SU-DHL-6 (cell line): ENCODE data around the gene GHR.

ENCODE experiments used
- H2AFZ ChIP-seq: fragments of 200-600 bp; sonication (generic); 2 replicates; pipeline ENCODE4 v1.6.1; 2014; ENCODE audit warnings: low read depth, mild to moderate bottlenecking, moderate library complexity, mixed read lengths, antibody characterized with exemption, low read length; ENCODE audit not compliant: severe bottlenecking
- H3F3A ChIP-seq: fragments of 200-600 bp; shearing (Covaris generic); 2 replicates; pipeline ENCODE4 v1.6.0; 2016; ENCODE audit warnings: antibody characterized with exemption, mild to moderate bottlenecking; ENCODE audit not compliant: insufficient read depth
- H3K27ac ChIP-seq: fragments of 200-600 bp; sonication (generic); 2 replicates; pipeline ENCODE4 v1.5.1; 2016; ENCODE audit warnings: low read depth, mild to moderate bottlenecking, low read length, moderate library complexity, mixed read lengths
- H3K27me3 ChIP-seq: fragments of 200-600 bp; sonication (generic), shearing (Covaris generic); 2 replicates; pipeline ENCODE4 v1.6.0; 2014; ENCODE audit warnings: mild to moderate bottlenecking, low read length
- H3K36me3 ChIP-seq: fragments of 200-600 bp; sonication (generic); 2 replicates; pipeline ENCODE4 v1.6.1; 2014; ENCODE audit warnings: mild to moderate bottlenecking, low read length, mixed read lengths
- H3K4me2 ChIP-seq: fragments of 300-600, 200-600 bp; shearing (Covaris generic), sonication (generic); 2 replicates; pipeline ENCODE4 v1.6.0; 2014; ENCODE audit warnings: low read length, low read depth, mild to moderate bottlenecking; ENCODE audit not compliant: poor library complexity, severe bottlenecking
- H3K4me3 ChIP-seq: fragments of 200-600 bp; sonication (generic); 2 replicates; pipeline ENCODE4 v1.5.1; 2014; ENCODE audit warnings: antibody characterized with exemption, low read length, mild to moderate bottlenecking, mixed read lengths; ENCODE audit not compliant: insufficient read depth, poor library complexity, severe bottlenecking
- H3K79me2 ChIP-seq: fragments of 200-600 bp; sonication (generic); 2 replicates; pipeline ENCODE4 v1.6.1; 2014; ENCODE audit warnings: mild to moderate bottlenecking, low read length, moderate library complexity; ENCODE audit not compliant: insufficient read depth
- H3K9ac ChIP-seq: fragments of 200-600 bp; sonication (generic); 2 replicates; pipeline ENCODE4 v1.7.0; 2014; ENCODE audit warnings: mild to moderate bottlenecking, low read length
- H3K9me2 ChIP-seq: fragments of 200-600 bp; sonication (generic); replicated peaks from 2 replicates; pipeline ENCODE4 v1.6.1; 2014; ENCODE audit warnings: low read length; ENCODE audit not compliant: insufficient read depth
- H3K9me3 ChIP-seq: fragments of 200-600 bp; sonication (generic); 2 replicates; pipeline ENCODE4 v1.6.1; 2014; ENCODE audit warnings: low read length, mixed read lengths; ENCODE audit not compliant: insufficient read depth
- H4K20me1 ChIP-seq: fragments of 200-600 bp; sonication (generic); 2 replicates; pipeline ENCODE4 v1.6.1; 2014; ENCODE audit warnings: low read depth, mild to moderate bottlenecking, antibody characterized with exemption, low read length, moderate library complexity, mixed read lengths
- EZH2phosphoT487 ChIP-seq: fragments of 200-600 bp; sonication (generic), shearing (Covaris generic); conservative IDR thresholded peaks from 2 replicates; pipeline ENCODE4 v1.6.1; 2018; ENCODE audit warnings: mild to moderate bottlenecking, antibody characterized with exemption, low read length, moderate library complexity, mixed read lengths
- TF ChIP-seq, protein P1 (sequence below): fragments of 200-600 bp; sonication (generic); IDR thresholded peaks from one replicate; pipeline ENCODE4 v1.5.1; 2017; ENCODE audit warnings: antibody characterized with exemption, mild to moderate bottlenecking, low read length, moderate library complexity; ENCODE audit not compliant: insufficient read depth, poor library complexity, severe bottlenecking

The GHR gene

DNA sequence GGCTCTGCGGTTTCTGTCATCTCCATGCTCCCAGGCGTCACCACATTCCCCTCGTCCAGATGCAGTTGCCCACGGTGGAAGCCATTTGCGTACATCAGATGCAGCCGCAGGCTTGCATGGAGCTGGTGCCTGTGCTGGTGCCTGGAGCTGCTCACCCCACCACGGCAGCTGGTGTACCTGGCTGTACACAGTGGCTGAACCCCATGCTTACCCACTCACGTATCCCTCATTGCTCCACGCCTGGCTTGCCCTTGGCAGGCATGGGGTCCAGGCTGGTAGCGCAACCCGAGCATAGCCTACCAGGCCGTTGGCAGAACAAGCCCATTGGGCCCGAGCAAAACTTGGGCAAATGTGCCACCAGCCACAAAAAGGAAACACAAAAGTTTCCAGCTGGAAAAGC, 159.5 kb downstream of the GHR start:
- H3K27me3 ChIP-seq = no peaks in the 10 kb centered on the region
- TF ChIP-seq, protein P1, sequence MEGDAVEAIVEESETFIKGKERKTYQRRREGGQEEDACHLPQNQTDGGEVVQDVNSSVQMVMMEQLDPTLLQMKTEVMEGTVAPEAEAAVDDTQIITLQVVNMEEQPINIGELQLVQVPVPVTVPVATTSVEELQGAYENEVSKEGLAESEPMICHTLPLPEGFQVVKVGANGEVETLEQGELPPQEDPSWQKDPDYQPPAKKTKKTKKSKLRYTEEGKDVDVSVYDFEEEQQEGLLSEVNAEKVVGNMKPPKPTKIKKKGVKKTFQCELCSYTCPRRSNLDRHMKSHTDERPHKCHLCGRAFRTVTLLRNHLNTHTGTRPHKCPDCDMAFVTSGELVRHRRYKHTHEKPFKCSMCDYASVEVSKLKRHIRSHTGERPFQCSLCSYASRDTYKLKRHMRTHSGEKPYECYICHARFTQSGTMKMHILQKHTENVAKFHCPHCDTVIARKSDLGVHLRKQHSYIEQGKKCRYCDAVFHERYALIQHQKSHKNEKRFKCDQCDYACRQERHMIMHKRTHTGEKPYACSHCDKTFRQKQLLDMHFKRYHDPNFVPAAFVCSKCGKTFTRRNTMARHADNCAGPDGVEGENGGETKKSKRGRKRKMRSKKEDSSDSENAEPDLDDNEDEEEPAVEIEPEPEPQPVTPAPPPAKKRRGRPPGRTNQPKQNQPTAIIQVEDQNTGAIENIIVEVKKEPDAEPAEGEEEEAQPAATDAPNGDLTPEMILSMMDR = no peak
- TF ChIP-seq EZH2phosphoT487 = no peak
- no peaks in the 10 kb centered on the region for H3F3A ChIP-seq
- no peaks in the 10 kb centered on the region for H4K20me1 ChIP-seq
- no peak overlapping the region for H3K4me2 ChIP-seq
- H3K4me3 ChIP-seq = no peak overlapping the region
- H3K27ac ChIP-seq = no peak overlapping the region
- no peak overlapping the region for H2AFZ ChIP-seq
- no peak overlapping the region for H3K9ac ChIP-seq
- no peaks in the 10 kb centered on the region for H3K9me2 ChIP-seq
- no peaks in the 10 kb centered on the region for H3K36me3 ChIP-seq
- H3K79me2 ChIP-seq = no peaks in the 10 kb centered on the region
- H3K9me3 ChIP-seq = no peaks in the 10 kb centered on the region

DNA sequence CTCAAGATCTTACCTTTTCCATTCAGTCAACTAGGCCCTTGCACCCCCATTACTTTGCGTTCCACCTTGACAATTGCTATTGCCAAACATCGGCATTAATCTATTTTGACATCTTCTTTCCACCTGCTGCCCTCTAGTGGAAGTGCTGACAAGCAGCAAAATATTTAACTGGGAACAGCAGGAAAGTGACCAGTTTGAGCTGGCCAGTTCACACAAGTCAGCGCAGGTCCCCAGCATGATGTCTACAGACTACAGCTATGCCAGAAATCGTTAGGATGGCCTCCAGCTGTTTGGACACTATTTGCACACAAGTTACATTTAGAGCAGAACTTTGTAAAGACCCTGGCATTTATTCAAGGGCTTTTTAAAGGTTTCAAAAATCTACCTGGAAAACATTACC, 160.1 kb downstream of the GHR start:
- Histone ChIP-seq H3K9me2 (no peaks in the 10 kb centered on the region), H3K9me3 (no peaks in the 10 kb centered on the region), H3K4me2 (no peak overlapping the region), H2AFZ (no peak overlapping the region), H3K79me2 (no peaks in the 10 kb centered on the region), H3K4me3 (no peak overlapping the region), H3K27me3 (no peaks in the 10 kb centered on the region), H3F3A (no peaks in the 10 kb centered on the region), H4K20me1 (no peaks in the 10 kb centered on the region), H3K9ac (no peak overlapping the region), H3K27ac (no peak overlapping the region), H3K36me3 (no peaks in the 10 kb centered on the region)
- TF ChIP-seq, protein P1 = peak; percentile 86
- TF ChIP-seq EZH2phosphoT487 = no peak

DNA sequence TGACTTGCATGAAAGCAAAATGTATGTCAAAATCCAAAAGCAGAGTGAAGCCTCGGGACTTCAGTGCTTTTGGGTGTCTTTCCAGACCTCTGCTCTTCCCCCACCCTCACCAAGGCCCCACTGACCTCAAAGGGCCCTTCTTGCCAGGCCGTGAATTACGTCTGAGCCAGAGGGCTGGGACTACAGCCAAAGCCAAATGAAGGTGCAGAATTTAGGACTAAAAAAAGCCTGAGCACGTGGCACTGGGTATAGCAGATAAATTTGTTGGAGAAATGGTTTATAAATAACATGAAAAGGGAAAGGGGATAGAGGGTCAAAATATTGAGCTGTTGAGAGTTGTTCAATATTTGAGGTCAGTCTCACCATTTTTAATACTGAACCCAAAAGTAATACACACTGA, 163.4 kb downstream of the GHR start:
- no peak overlapping the region for H3K4me3 ChIP-seq
- H3K27ac ChIP-seq = no peak overlapping the region
- no peaks in the 10 kb centered on the region for H3K27me3 ChIP-seq
- H3F3A ChIP-seq = no peaks in the 10 kb centered on the region
- no peaks in the 10 kb centered on the region for H4K20me1 ChIP-seq
- no peak overlapping the region for H3K9ac ChIP-seq
- TF ChIP-seq EZH2phosphoT487 = no peak
- TF ChIP-seq, protein P1 = no peak
- H3K79me2 ChIP-seq = no peaks in the 10 kb centered on the region
- no peaks in the 10 kb centered on the region for H3K36me3 ChIP-seq
- no peaks in the 10 kb centered on the region for H3K9me3 ChIP-seq
- no peak overlapping the region for H3K4me2 ChIP-seq
- H3K9me2 ChIP-seq = no peaks in the 10 kb centered on the region
- no peak overlapping the region for H2AFZ ChIP-seq
